K562 (cell line): Measurements from ENCODE around the gene MRPL48. TPM values are rescaled to one million over a fixed set of nuclear protein-coding genes. Genes with fewer than 3 reads are reported as not detected.

Experiments
- CREM ChIP-seq: IDR thresholded peaks from 2 replicates; pipeline ENCODE4 v1.6.1; 2014; ENCODE audit warnings: antibody characterized with exemption, low read depth
- HDAC1 ChIP-seq, 2 experiments: fragments of 450-650 bp; IDR thresholded peaks; 2 replicates each; pipeline ENCODE4 v1.6.1; 2016 to 2017; ENCODE audit warnings: inconsistent platforms in 1 of 2, mild to moderate bottlenecking in 1 of 2, moderate library complexity in 1 of 2
- HIVEP1 ChIP-seq: fragments of 250-450 bp; sonication (Bioruptor Pico); IDR thresholded peaks from 2 replicates; pipeline ENCODE4 v1.4.0; 2020; ENCODE audit warnings: mild to moderate bottlenecking
- NFIX ChIP-seq: fragments of 250-450 bp; sonication (Bioruptor Pico); IDR thresholded peaks from 2 replicates; pipeline ENCODE4 v1.4.0; 2020; ENCODE audit warnings: low read depth, mild to moderate bottlenecking, moderate library complexity
- NONO ChIP-seq, 2 experiments: fragments of 200-400 bp in 1 of 2; fragments of 450-650 bp in 1 of 2; formaldehyde crosslinking in 1 of 2; IDR thresholded peaks; 2 replicates each; pipeline ENCODE4 v1.6.1; 2017; ENCODE audit warnings: low read depth in 2 of 2, mild to moderate bottlenecking in 2 of 2, moderate library complexity in 2 of 2, low read length in 1 of 2
- NR3C1 ChIP-seq: sonication (generic); formaldehyde crosslinking; IDR thresholded peaks from 2 replicates; pipeline ENCODE4 v1.8.1; 2022; ENCODE audit warnings: missing genetic modification reagents
- POLR2B ChIP-seq: fragments of 450-650 bp; IDR thresholded peaks from 2 replicates; pipeline ENCODE4 v1.6.1; 2018; ENCODE audit warnings: low read depth; ENCODE audit not compliant: partially characterized antibody
- TCF7 ChIP-seq: sonication (generic); IDR thresholded peaks from 2 replicates; pipeline ENCODE4 v1.6.1; 2016; ENCODE audit warnings: antibody characterized with exemption, borderline replicate concordance
- ZBTB9 ChIP-seq: fragments of 450-650 bp; formaldehyde crosslinking; IDR thresholded peaks from 2 replicates; pipeline ENCODE4 v1.4.0; 2020; ENCODE audit warnings: mild to moderate bottlenecking, moderate library complexity
- ZNF324 ChIP-seq: fragments of 250-450 bp; sonication (Bioruptor Pico); IDR thresholded peaks from 2 replicates; pipeline ENCODE4 v1.4.0; 2020; ENCODE audit warnings: mild to moderate bottlenecking
- polyA plus RNA-seq, 8 experiments: library from polyadenylated mRNA; depleted of rRNA in 4 of 8; stranded (reverse) in 5 of 8; unstranded in 3 of 8; fragments of >200 nt; fragmentation: Nextera tagmentation in 2 of 8; fragmentation: Illumina TruSeq in 1 of 8; extraction: Ambion mirVana in 2 of 8; extraction: Trizol in 1 of 8; gene quantifications; 2 replicates each; pipeline versions ENCODE4 v1.2.1 to v1.2.3, GENCODE V29; 2011 to 2014; ENCODE audit warnings: inconsistent platforms in 1 of 8, missing spikeins in 1 of 8
- total RNA-seq, 7 experiments: library from RNA; depleted of rRNA in 6 of 7; stranded (reverse); fragments of >200 nt in 6 of 7; fragmentation: Illumina TruSeq in 2 of 7; extraction: Trizol in 2 of 7; gene quantifications; 2 replicates each; pipeline versions ENCODE4 v1.2.1 to v1.2.3, GENCODE V29; 2011 to 2021; ENCODE audit warnings: low replicate concordance in 1 of 7
- TF ChIP-seq, protein P1 (sequence below), 2 experiments: fragments of 250-450 bp in 1 of 2; fragments of 450-650 bp in 1 of 2; sonication (Bioruptor Pico) in 1 of 2; IDR thresholded peaks; 2 replicates each; pipeline versions ENCODE4 v1.6.1 to v1.8.0; 2016 to 2021; ENCODE audit warnings: mild to moderate bottlenecking in 2 of 2, moderate library complexity in 2 of 2, missing compliant biosample characterization in 1 of 2, missing genetic modification characterization in 1 of 2
- TF ChIP-seq, protein P2 (sequence below): fragments of 150-350 bp; conservative IDR thresholded peaks from 2 replicates; pipeline ENCODE4 v1.6.1; 2014; ENCODE audit warnings: low read length
- TF ChIP-seq, protein P3 (sequence below), 2 experiments: fragments of 450-650 bp in 1 of 2; sonication (generic) in 1 of 2; formaldehyde crosslinking in 1 of 2; IDR thresholded peaks; 2 replicates each; pipeline versions ENCODE4 v1.7.1 to v1.9.0; 2016 to 2022; ENCODE audit warnings: inconsistent platforms in 1 of 2, mild to moderate bottlenecking in 1 of 2, missing genetic modification reagents in 1 of 2

MRPL48 gene
- total and polyA plus RNA-seq, 9 of the 15 experiments (the other 6 are each of a cell fraction or from before 2014, with no cell fraction given): 66.0 to 237 (median 104) TPM

GRCh38 chr11:73784080-73784634 lies 3.5 kb upstream of the MRPL48 start (continued):
- TF ChIP-seq ZBTB9 (CRISPR knock-in tag) (peak; percentile 81; the same call in 1 of the 2 replicates), NONO (IDR thresholded peaks at IDR 0.05; ENCODE audit: low read depth in 2 of 2, low read length in 1 of 2) (no peak), CREM (no peak), NR3C1 (CRISPR knock-in tag) (no peak), HDAC1 (IDR thresholded peaks at IDR 0.05) (peak in 1 of 2 experiments; percentile 39; a peak in 1 of 4 replicates), NFIX (0 out of 2 replicates have a peak, but pooled peaks have one; percentile 1), TCF7 (no peak), ZNF324 (CRISPR knock-in tag) (0 out of 2 replicates have a peak, but pooled peaks have one; percentile 10), HIVEP1 (CRISPR knock-in tag) (peak; percentile 68; the same call in 1 of the 2 replicates), POLR2B (peak; percentile 39)
- TF ChIP-seq, protein P1, sequence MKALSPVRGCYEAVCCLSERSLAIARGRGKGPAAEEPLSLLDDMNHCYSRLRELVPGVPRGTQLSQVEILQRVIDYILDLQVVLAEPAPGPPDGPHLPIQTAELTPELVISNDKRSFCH (CRISPR knock-in tag; IDR thresholded peaks at IDR 0.05): peak; percentile 57; the same call in 1 of the 2 replicates
- TF ChIP-seq, protein P1 (tag; IDR thresholded peaks at IDR 0.05): peak; percentile 89
- TF ChIP-seq, protein P2, sequence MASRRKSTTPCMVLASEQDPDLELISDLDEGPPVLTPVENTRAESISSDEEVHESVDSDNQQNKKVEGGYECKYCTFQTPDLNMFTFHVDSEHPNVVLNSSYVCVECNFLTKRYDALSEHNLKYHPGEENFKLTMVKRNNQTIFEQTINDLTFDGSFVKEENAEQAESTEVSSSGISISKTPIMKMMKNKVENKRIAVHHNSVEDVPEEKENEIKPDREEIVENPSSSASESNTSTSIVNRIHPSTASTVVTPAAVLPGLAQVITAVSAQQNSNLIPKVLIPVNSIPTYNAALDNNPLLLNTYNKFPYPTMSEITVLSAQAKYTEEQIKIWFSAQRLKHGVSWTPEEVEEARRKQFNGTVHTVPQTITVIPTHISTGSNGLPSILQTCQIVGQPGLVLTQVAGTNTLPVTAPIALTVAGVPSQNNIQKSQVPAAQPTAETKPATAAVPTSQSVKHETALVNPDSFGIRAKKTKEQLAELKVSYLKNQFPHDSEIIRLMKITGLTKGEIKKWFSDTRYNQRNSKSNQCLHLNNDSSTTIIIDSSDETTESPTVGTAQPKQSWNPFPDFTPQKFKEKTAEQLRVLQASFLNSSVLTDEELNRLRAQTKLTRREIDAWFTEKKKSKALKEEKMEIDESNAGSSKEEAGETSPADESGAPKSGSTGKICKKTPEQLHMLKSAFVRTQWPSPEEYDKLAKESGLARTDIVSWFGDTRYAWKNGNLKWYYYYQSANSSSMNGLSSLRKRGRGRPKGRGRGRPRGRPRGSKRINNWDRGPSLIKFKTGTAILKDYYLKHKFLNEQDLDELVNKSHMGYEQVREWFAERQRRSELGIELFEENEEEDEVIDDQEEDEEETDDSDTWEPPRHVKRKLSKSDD: no peak
- TF ChIP-seq, protein P3, sequence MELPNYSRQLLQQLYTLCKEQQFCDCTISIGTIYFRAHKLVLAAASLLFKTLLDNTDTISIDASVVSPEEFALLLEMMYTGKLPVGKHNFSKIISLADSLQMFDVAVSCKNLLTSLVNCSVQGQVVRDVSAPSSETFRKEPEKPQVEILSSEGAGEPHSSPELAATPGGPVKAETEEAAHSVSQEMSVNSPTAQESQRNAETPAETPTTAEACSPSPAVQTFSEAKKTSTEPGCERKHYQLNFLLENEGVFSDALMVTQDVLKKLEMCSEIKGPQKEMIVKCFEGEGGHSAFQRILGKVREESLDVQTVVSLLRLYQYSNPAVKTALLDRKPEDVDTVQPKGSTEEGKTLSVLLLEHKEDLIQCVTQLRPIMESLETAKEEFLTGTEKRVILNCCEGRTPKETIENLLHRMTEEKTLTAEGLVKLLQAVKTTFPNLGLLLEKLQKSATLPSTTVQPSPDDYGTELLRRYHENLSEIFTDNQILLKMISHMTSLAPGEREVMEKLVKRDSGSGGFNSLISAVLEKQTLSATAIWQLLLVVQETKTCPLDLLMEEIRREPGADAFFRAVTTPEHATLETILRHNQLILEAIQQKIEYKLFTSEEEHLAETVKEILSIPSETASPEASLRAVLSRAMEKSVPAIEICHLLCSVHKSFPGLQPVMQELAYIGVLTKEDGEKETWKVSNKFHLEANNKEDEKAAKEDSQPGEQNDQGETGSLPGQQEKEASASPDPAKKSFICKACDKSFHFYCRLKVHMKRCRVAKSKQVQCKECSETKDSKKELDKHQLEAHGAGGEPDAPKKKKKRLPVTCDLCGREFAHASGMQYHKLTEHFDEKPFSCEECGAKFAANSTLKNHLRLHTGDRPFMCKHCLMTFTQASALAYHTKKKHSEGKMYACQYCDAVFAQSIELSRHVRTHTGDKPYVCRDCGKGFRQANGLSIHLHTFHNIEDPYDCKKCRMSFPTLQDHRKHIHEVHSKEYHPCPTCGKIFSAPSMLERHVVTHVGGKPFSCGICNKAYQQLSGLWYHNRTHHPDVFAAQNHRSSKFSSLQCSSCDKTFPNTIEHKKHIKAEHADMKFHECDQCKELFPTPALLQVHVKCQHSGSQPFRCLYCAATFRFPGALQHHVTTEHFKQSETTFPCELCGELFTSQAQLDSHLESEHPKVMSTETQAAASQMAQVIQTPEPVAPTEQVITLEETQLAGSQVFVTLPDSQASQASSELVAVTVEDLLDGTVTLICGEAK (IDR thresholded peaks at IDR 0.05): peak; percentile 14; the same call in 1 of the 2 replicates
- TF ChIP-seq, protein P3 (CRISPR knock-in tag; IDR thresholded peaks at IDR 0.05): no peak
